Measurements from ENCODE around the gene GRIN3A. TPM values are rescaled to one million over a fixed set of nuclear protein-coding genes. Genes with fewer than 3 reads are reported as not detected.

Gene GRIN3A
- total RNA-seq, 3 donors from 2014 or later (not counting 1 experiment from before 2014, with no cell fraction given), result not detected

GRCh38 chr9:101629636-101630035 lies 108.8 kb downstream of the GRIN3A start:
- no peak for ATAC-seq
- Mint-ChIP-seq H3K27ac (no peak overlapping the region), H3K4me1 (peaks cover 0 to 6% of the 10 kb centered on the region in 2 donors), H3K36me3 (no peaks in the 10 kb centered on the region), H3K9me3 (peaks cover 3% of the 10 kb centered on the region in 2 donors), H3K27me3 (ENCODE audit: low read depth in 2 of 2) (no peaks in the 10 kb centered on the region), H3K4me3 (no peak overlapping the region)
- 84% methylated on average over 5 of the region's 5 CpGs for WGBS (ENCODE audit: insufficient coverage)
- Histone ChIP-seq H3K4me1 (ENCODE audit: control insufficient read depth, insufficient read depth, low read length) (no peaks in the 10 kb centered on the region), H3K27ac (ENCODE audit: low read length) (no peak overlapping the region), H3K36me3 (ENCODE audit: control insufficient read depth, insufficient read depth, low read length) (no peaks in the 10 kb centered on the region), H3K4me3 (ENCODE audit: low read length) (no peak overlapping the region), H3K9me3 (ENCODE audit: control insufficient read depth, insufficient read depth, low read length) (no peaks in the 10 kb centered on the region), H3K27me3 (ENCODE audit: control insufficient read depth, insufficient read depth, low read length) (no peaks in the 10 kb centered on the region)
- intact Hi-C loops (cut with micrococcal nuclease), result no loop called here
- no peak for DNase-seq
- no peak for TF ChIP-seq CTCF (IDR thresholded peaks at IDR 0.05)

- H3K9me3 ChIP-seq (ENCODE audit: control insufficient read depth, insufficient read depth, low read length), result no peaks in the 10 kb centered on the region
- H3K36me3 ChIP-seq (ENCODE audit: control insufficient read depth, insufficient read depth, low read length), result no peaks in the 10 kb centered on the region
- intact Hi-C loops (cut with micrococcal nuclease), result no loop called here
- DNase-seq (no peak), ATAC-seq (no peak)
- H3K4me1 ChIP-seq (ENCODE audit: control insufficient read depth, insufficient read depth, low read length), result no peaks in the 10 kb centered on the region
- Mint-ChIP-seq H3K36me3 (no peaks in the 10 kb centered on the region), H3K9me3 (peaks cover 3% of the 10 kb centered on the region in 2 donors), H3K4me1 (peaks cover 0 to 6% of the 10 kb centered on the region in 2 donors), H3K27ac (no peak overlapping the region), H3K4me3 (no peak overlapping the region), H3K27me3 (ENCODE audit: low read depth in 2 of 2) (no peaks in the 10 kb centered on the region)
- WGBS (ENCODE audit: insufficient coverage), result 94% methylated on average over 1 of the region's 4 CpGs
- TF ChIP-seq CTCF (IDR thresholded peaks at IDR 0.05), result no peak
- no peaks in the 10 kb centered on the region for H3K27me3 ChIP-seq (ENCODE audit: control insufficient read depth, insufficient read depth, low read length)
- H3K27ac ChIP-seq (ENCODE audit: low read length), result no peak overlapping the region
- no peak overlapping the region for H3K4me3 ChIP-seq (ENCODE audit: low read length)
Measured at GRCh38 chr9:101628173-101628572, 110.3 kb downstream of the GRIN3A start.

GRCh38 chr9:101626295-101626694 lies 112.2 kb downstream of the GRIN3A start:
- 20% methylated on average over 1 of the region's 1 CpG for WGBS (ENCODE audit: insufficient coverage)
- no peak overlapping the region for H3K4me3 ChIP-seq (ENCODE audit: low read length)
- H3K36me3 Mint-ChIP-seq, result no peaks in the 10 kb centered on the region
- no peaks in the 10 kb centered on the region for H3K4me1 ChIP-seq (ENCODE audit: control insufficient read depth, insufficient read depth, low read length)
- ATAC-seq, result no peak
- H3K27me3 ChIP-seq (ENCODE audit: control insufficient read depth, insufficient read depth, low read length), result no peaks in the 10 kb centered on the region
- peaks cover 0 to 6% of the 10 kb centered on the region in 2 donors for H3K4me1 Mint-ChIP-seq
- no peak for DNase-seq
- H3K4me3 Mint-ChIP-seq, result no peak overlapping the region
- TF ChIP-seq CTCF (IDR thresholded peaks at IDR 0.05), result no peak
- no peaks in the 10 kb centered on the region for H3K36me3 ChIP-seq (ENCODE audit: control insufficient read depth, insufficient read depth, low read length)
- no peaks in the 10 kb centered on the region for H3K27me3 Mint-ChIP-seq (ENCODE audit: low read depth in 2 of 2)
- H3K27ac Mint-ChIP-seq, result no peak overlapping the region
- peaks cover 3% of the 10 kb centered on the region in 2 donors for H3K9me3 Mint-ChIP-seq
- no peaks in the 10 kb centered on the region for H3K9me3 ChIP-seq (ENCODE audit: control insufficient read depth, insufficient read depth, low read length)
- H3K27ac ChIP-seq (ENCODE audit: low read length), result no peak overlapping the region
- intact Hi-C loops (cut with micrococcal nuclease), result no loop called here

- Histone ChIP-seq H3K27ac (ENCODE audit: low read length) (no peak overlapping the region), H3K9me3 (ENCODE audit: control insufficient read depth, insufficient read depth, low read length) (no peaks in the 10 kb centered on the region), H3K4me3 (ENCODE audit: low read length) (no peak overlapping the region), H3K4me1 (ENCODE audit: control insufficient read depth, insufficient read depth, low read length) (no peaks in the 10 kb centered on the region), H3K27me3 (ENCODE audit: control insufficient read depth, insufficient read depth, low read length) (no peaks in the 10 kb centered on the region), H3K36me3 (ENCODE audit: control insufficient read depth, insufficient read depth, low read length) (no peaks in the 10 kb centered on the region)
- no peak for TF ChIP-seq CTCF (IDR thresholded peaks at IDR 0.05)
- Mint-ChIP-seq H3K4me1 (peaks cover 0 to 6% of the 10 kb centered on the region in 2 donors), H3K27ac (no peak overlapping the region), H3K27me3 (ENCODE audit: low read depth in 2 of 2) (no peaks in the 10 kb centered on the region), H3K9me3 (peaks cover 3% of the 10 kb centered on the region in 2 donors), H3K4me3 (no peak overlapping the region), H3K36me3 (no peaks in the 10 kb centered on the region)
- 72% methylated on average over 2 of the region's 2 CpGs for WGBS (ENCODE audit: insufficient coverage)
- intact Hi-C loops (cut with micrococcal nuclease), result no loop called here
- DNase-seq (no peak), ATAC-seq (no peak)
Measured at GRCh38 chr9:101625876-101626275, 112.6 kb downstream of the GRIN3A start.
